AG04450 (cell line): ENCODE results near the gene GALNT13. TPM values are rescaled to one million over a fixed set of nuclear protein-coding genes. Genes with fewer than 3 reads are reported as not detected.

ENCODE experiments used
- CTCF ChIA-PET: fragments of 300-600, 350-600 bp; formaldehyde crosslinking; extraction: SDS; loops from one replicate; lab custom pipeline; 2022; ENCODE audit warnings: antibody characterized with exemption, inconsistent platforms; lab: Charles Lee
- POLR2A ChIA-PET: fragments of 350-600 bp; formaldehyde crosslinking; extraction: SDS; loops from one replicate; lab custom pipeline; 2021; ENCODE audit warnings: antibody characterized with exemption, inconsistent platforms; lab: Yijun Ruan, JAX
- DNase-seq: peaks from one replicate; pipeline ENCODE4 v3.0.0-alpha.2; 2011; ENCODE audit warnings: low read depth, low spot score
- H3K27ac ChIP-seq: one replicate; pipeline ENCODE4 v1.5.1; 2012; ENCODE audit warnings: low read depth, low read length, control low read depth
- H3K27me3 ChIP-seq: one replicate; pipeline ENCODE4 v1.6.0; 2012; ENCODE audit warnings: low read length; ENCODE audit not compliant: control insufficient read depth, insufficient read depth
- H3K4me3 ChIP-seq: 2 replicates; pipeline ENCODE4 v1.5.1; 2011; ENCODE audit warnings: mild to moderate bottlenecking, low read depth, low read length, control low read depth
- H3K9me3 ChIP-seq: 2 replicates; pipeline ENCODE4 v1.5.1; 2012; ENCODE audit warnings: low read length; ENCODE audit not compliant: control insufficient read depth, insufficient read depth
- polyA plus RNA-seq: library from polyadenylated mRNA; depleted of rRNA; stranded (reverse); fragments of >200 nt; gene quantifications from 2 replicates; pipeline ENCODE4 v1.2.3, GENCODE V29; 2011
- TF ChIP-seq, protein P1 (sequence below): IDR thresholded peaks from 2 replicates; pipeline ENCODE4 v1.5.1; 2011; ENCODE audit warnings: low read depth, low read length, control low read depth, inconsistent platforms

GALNT13 gene
- polyA plus RNA-seq, 1 experiment: not detected

DNA sequence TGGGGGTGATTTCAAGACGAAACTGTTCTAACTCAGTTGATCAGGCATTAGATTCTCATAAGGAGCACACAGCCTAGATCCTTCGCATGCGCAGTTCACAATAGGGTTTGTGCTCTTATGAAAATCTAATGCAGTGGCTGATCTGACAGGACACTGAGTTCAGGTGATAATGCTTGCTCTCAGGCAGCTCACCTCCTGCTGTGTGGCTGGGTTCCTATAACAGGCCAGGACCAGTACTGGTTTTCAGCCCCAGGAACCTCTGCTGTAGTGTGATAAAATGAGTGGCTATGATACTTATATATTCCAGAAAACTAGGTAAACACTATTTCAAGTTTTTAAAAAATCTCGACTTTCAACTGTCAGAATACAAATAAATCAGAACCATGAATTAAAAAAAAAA is 271.4 kb downstream of the GALNT13 start:
- ChIA-PET POLR2A (no interaction called here), CTCF (no interaction called here)
- H3K27ac ChIP-seq: no peak overlapping the region
- no peaks in the 10 kb centered on the region for H3K27me3 ChIP-seq
- no peak overlapping the region for H3K4me3 ChIP-seq
- TF ChIP-seq, protein P1, sequence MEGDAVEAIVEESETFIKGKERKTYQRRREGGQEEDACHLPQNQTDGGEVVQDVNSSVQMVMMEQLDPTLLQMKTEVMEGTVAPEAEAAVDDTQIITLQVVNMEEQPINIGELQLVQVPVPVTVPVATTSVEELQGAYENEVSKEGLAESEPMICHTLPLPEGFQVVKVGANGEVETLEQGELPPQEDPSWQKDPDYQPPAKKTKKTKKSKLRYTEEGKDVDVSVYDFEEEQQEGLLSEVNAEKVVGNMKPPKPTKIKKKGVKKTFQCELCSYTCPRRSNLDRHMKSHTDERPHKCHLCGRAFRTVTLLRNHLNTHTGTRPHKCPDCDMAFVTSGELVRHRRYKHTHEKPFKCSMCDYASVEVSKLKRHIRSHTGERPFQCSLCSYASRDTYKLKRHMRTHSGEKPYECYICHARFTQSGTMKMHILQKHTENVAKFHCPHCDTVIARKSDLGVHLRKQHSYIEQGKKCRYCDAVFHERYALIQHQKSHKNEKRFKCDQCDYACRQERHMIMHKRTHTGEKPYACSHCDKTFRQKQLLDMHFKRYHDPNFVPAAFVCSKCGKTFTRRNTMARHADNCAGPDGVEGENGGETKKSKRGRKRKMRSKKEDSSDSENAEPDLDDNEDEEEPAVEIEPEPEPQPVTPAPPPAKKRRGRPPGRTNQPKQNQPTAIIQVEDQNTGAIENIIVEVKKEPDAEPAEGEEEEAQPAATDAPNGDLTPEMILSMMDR: no peak
- no peaks in the 10 kb centered on the region; the same call in 1 of the 2 replicates for H3K9me3 ChIP-seq
- no peak for DNase-seq

DNA sequence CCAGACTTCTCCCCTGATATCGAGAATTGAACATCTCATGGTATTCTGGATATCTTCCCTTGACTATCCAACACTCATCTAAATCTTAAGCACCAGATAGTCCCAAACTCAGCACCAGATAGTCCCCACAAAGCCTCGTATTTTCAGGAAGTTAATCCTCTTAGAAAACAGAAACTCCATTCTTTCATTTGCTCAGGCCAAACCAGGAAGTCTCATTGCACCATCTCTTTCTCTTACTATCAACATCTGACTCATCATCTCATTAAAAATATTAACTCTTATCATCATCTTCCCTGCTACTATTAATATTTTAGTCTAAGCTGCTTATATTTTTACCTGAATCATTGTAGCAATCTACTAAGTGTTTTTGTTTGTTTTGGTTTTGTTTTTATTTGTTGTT is 286.4 kb downstream of the GALNT13 start:
- H3K27me3 ChIP-seq: no peaks in the 10 kb centered on the region
- CTCF ChIA-PET: no interaction called here
- peaks cover 4% of the 10 kb centered on the region for H3K9me3 ChIP-seq
- POLR2A ChIA-PET: no interaction called here
- DNase-seq: no peak
- TF ChIP-seq, protein P1: no peak
- no peak overlapping the region for H3K27ac ChIP-seq
- H3K4me3 ChIP-seq: no peak overlapping the region

DNA sequence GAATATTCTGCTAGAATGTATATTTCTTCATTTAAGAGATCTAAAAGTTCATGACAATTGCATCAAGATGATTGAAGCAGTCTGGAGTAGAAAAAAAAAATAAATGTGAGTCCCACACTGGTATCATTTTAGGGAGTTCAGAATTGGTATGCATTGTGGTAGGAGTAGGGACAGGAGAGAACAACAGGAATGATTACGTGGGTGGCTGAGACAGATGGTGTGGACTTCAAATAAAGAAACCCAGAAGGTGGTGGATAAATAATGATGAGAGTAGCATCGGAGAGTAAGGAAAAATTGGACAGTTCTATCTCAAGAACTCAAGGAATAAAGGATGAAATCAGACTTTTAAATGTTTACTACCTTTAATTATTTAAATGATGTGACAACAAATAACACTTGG is 289.6 kb downstream of the GALNT13 start:
- TF ChIP-seq, protein P1: no peak
- peaks cover 4% of the 10 kb centered on the region; the same call in 1 of the 2 replicates for H3K9me3 ChIP-seq
- no peak overlapping the region for H3K4me3 ChIP-seq
- H3K27ac ChIP-seq: no peak overlapping the region
- ChIA-PET POLR2A (no interaction called here), CTCF (no interaction called here)
- no peaks in the 10 kb centered on the region for H3K27me3 ChIP-seq
- DNase-seq: no peak

DNA sequence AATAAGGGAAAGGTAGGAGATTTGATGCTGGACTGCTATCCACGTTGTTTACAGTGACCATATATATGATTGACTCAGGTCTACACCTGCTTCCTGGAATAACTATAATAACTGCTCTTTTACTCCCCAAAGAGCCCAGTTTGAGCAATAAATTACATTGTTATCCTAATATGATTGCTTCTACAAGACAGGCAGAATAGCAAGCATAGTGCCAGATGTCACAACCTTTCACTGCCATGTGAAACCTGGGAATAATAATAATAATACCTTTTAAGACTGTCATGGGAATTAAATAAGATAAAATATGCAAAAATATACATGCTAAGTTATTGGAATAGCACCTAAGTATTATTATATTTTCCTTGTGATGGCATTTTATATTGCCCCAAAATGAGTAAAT is 298.7 kb downstream of the GALNT13 start:
- ChIA-PET POLR2A (no interaction called here), CTCF (no interaction called here)
- Histone ChIP-seq H3K9me3 (peaks cover 14% of the 10 kb centered on the region), H3K27ac (no peak overlapping the region), H3K27me3 (no peaks in the 10 kb centered on the region), H3K4me3 (no peak overlapping the region)
- DNase-seq: no peak
- TF ChIP-seq, protein P1: no peak

DNA sequence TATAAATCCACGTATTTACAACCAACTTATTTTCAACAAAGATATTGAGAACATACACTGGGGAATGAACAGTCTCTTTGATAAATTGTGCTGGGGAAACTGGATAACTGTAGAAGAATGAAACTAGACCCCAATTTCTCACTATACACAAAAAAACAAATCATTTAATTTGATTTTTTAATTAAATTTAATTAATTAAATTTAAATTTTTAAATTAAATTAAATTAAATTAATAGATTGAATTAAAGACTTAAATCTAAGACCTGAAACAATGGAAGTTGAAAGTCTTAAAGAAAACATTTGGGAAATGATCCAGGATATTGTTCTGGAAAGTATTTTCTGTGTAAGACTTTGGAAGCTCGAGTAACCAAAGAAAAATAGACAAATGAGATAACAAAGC is 301.4 kb downstream of the GALNT13 start:
- DNase-seq: no peak
- H3K9me3 ChIP-seq: peaks cover 5% of the 10 kb centered on the region; the same call in 1 of the 2 replicates
- H3K27ac ChIP-seq: no peak overlapping the region
- TF ChIP-seq, protein P1: no peak
- POLR2A ChIA-PET: no interaction called here
- no peak overlapping the region for H3K4me3 ChIP-seq
- no peaks in the 10 kb centered on the region for H3K27me3 ChIP-seq
- CTCF ChIA-PET: no interaction called here
